Cardiac muscle cell (in vitro differentiated cells and primary cell): Measurements from ENCODE around the gene TAF7. TPM values are rescaled to one million over a fixed set of nuclear protein-coding genes. Genes with fewer than 3 reads are reported as not detected.

Experiments used
- DNase-seq, 2 donors: peaks; one replicate each; pipeline versions ENCODE4 v3.0.0 to v3.0.0-alpha.2; 2010 to 2017; ENCODE audit warnings: low read depth in 1 of 2, low spot score in 1 of 2
- H3K27ac ChIP-seq: fragments of 200-600 bp; sonication (generic); 2 replicates; pipeline ENCODE4 v1.5.1; 2016
- H3K27me3 ChIP-seq: fragments of 200-600 bp; sonication (generic); 2 replicates; pipeline ENCODE4 v1.6.0; 2016; ENCODE audit warnings: control low read depth
- H3K36me3 ChIP-seq: fragments of 200-600 bp; sonication (generic); 2 replicates; pipeline ENCODE4 v1.5.1; 2016; ENCODE audit warnings: control low read depth
- H3K4me1 ChIP-seq: fragments of 200-600 bp; sonication (generic); 2 replicates; pipeline ENCODE4 v1.8.1; 2017; ENCODE audit warnings: low read depth, mild to moderate bottlenecking, mixed run types
- H3K4me3 ChIP-seq: fragments of 200-600 bp; sonication (generic); 2 replicates; pipeline ENCODE4 v1.5.1; 2016; ENCODE audit warnings: mild to moderate bottlenecking
- H3K9me3 ChIP-seq: fragments of 200-600 bp; sonication (generic); 2 replicates; pipeline ENCODE4 v1.5.1; 2017; ENCODE audit warnings: low read depth, mild to moderate bottlenecking, control low read depth
- polyA plus RNA-seq: library from polyadenylated mRNA; unstranded; fragments of >200 nt; fragmentation: Nextera tagmentation; extraction: Ambion mirVana; gene quantifications from 2 replicates; pipeline ENCODE4 v1.2.1, GENCODE V29; 2016
- total RNA-seq: library from RNA; depleted of rRNA; stranded (reverse); fragments of >200 nt; gene quantifications from 2 replicates; pipeline ENCODE4 v1.2.3, GENCODE V29; 2016
- TF ChIP-seq, protein P1 (sequence below): IDR thresholded peaks from 2 replicates; pipeline ENCODE4 v1.5.1; 2012; ENCODE audit warnings: low read depth, mild to moderate bottlenecking, low read length

The TAF7 gene
- total and polyA plus RNA-seq, 2 experiments from 2014 or later, result 124 to 165 TPM

DNA sequence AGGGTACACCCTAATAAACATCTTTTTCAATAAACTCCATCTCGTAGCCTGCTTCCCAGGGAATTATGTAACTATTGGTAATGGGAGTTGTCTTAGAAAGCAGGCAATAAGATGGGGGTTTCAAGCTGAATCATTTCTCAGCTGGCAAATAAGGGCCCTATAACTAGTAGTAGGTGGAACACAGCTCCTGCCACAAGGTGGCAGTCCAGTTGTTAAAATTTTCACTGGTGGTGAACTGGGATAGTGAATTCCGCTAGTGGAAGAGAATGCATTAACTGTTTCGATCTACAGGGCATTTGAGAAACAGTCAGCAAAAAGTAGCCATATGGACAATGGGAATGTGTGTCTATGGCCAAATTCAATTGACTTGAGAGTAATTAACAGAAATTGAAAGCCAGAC, 47.7 kb downstream of the TAF7 start:
- H3K4me3 ChIP-seq, result no peak overlapping the region
- no peak for DNase-seq
- no peaks in the 10 kb centered on the region for H3K9me3 ChIP-seq
- H3K27me3 ChIP-seq, result no peaks in the 10 kb centered on the region
- H3K4me1 ChIP-seq, result no peaks in the 10 kb centered on the region
- no peak overlapping the region for H3K27ac ChIP-seq
- TF ChIP-seq, protein P1, sequence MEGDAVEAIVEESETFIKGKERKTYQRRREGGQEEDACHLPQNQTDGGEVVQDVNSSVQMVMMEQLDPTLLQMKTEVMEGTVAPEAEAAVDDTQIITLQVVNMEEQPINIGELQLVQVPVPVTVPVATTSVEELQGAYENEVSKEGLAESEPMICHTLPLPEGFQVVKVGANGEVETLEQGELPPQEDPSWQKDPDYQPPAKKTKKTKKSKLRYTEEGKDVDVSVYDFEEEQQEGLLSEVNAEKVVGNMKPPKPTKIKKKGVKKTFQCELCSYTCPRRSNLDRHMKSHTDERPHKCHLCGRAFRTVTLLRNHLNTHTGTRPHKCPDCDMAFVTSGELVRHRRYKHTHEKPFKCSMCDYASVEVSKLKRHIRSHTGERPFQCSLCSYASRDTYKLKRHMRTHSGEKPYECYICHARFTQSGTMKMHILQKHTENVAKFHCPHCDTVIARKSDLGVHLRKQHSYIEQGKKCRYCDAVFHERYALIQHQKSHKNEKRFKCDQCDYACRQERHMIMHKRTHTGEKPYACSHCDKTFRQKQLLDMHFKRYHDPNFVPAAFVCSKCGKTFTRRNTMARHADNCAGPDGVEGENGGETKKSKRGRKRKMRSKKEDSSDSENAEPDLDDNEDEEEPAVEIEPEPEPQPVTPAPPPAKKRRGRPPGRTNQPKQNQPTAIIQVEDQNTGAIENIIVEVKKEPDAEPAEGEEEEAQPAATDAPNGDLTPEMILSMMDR, result no peak
- H3K36me3 ChIP-seq, result no peaks in the 10 kb centered on the region

DNA sequence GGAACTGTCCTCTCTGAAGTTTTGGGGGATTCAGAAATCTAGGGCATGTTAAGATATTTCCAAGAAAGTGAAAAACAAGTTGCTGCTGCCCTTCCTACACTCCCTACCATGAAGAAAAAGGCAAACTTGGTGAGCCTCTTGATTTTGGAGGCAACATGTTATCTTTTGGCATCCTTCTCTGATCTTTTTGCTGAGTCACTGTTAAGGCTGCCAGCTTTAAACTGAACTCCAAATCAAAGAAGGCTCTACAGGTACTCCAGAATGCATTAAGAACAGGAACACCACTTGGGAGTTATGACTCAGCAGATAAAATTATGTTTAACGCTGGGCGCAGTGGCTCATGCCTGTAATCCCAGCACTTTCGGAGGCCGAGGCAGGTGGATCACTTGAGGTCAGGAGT, 51.4 kb downstream of the TAF7 start:
- DNase-seq, result no peak
- no peak overlapping the region for H3K4me3 ChIP-seq
- no peaks in the 10 kb centered on the region for H3K4me1 ChIP-seq
- peaks cover 3% of the 10 kb centered on the region for H3K9me3 ChIP-seq
- H3K27me3 ChIP-seq, result no peaks in the 10 kb centered on the region
- no peaks in the 10 kb centered on the region for H3K36me3 ChIP-seq
- TF ChIP-seq, protein P1, result no peak
- no peak overlapping the region for H3K27ac ChIP-seq

Other genes with a start within 250 kb of the TAF7 start
Only the 30 nearest of the 38 such genes appear.
- gene PCDHB7, start 148.1 kb downstream of the TAF7 start, total RNA-seq, result 1.1 and 2.3 TPM in 2 replicates
- gene PCDHB7, start 148.1 kb downstream of the TAF7 start, polyA plus RNA-seq, result 0.40 and 1.0 TPM in 2 replicates
- 17.2 and 20.8 TPM in 2 replicates for gene PCDHB8, start 143.0 kb downstream of the TAF7 start, total RNA-seq
- gene PCDHB8, start 143.0 kb downstream of the TAF7 start, polyA plus RNA-seq, result 6.2 and 8.7 TPM in 2 replicates
- 4.8 and 6.3 TPM in 2 replicates for gene PCDHB16, start 138.4 kb downstream of the TAF7 start, total RNA-seq
- gene PCDHB16, start 138.4 kb downstream of the TAF7 start, polyA plus RNA-seq, result 1.6 and 2.7 TPM in 2 replicates
- 7.4 and 7.9 TPM in 2 replicates for gene PCDHB9, start 133.6 kb downstream of the TAF7 start, total RNA-seq
- gene PCDHB9, start 133.6 kb downstream of the TAF7 start, polyA plus RNA-seq, result 2.5 and 2.9 TPM in 2 replicates
- gene PCDHB10, start 128.4 kb downstream of the TAF7 start, total RNA-seq, result 8.8 and 10.9 TPM in 2 replicates
- 7.8 and 9.0 TPM in 2 replicates for gene PCDHB10, start 128.4 kb downstream of the TAF7 start, polyA plus RNA-seq
- gene PCDHB11, start 121.2 kb downstream of the TAF7 start, total RNA-seq, result 4.7 and 8.6 TPM in 2 replicates
- gene PCDHB11, start 121.2 kb downstream of the TAF7 start, polyA plus RNA-seq, result 2.4 and 3.1 TPM in 2 replicates
- 9.5 and 17.7 TPM in 2 replicates for gene PCDHB12, start 112.1 kb downstream of the TAF7 start, total RNA-seq
- gene PCDHB12, start 112.1 kb downstream of the TAF7 start, polyA plus RNA-seq, result 2.1 and 3.5 TPM in 2 replicates
- 7.8 and 8.4 TPM in 2 replicates for gene PCDHB13, start 106.9 kb downstream of the TAF7 start, total RNA-seq
- gene PCDHB13, start 106.9 kb downstream of the TAF7 start, polyA plus RNA-seq, result 1.3 and 3.1 TPM in 2 replicates
- 17.3 and 21.2 TPM in 2 replicates for gene PCDHB14, start 97.4 kb downstream of the TAF7 start, total RNA-seq
- gene PCDHB14, start 97.4 kb downstream of the TAF7 start, polyA plus RNA-seq, result 8.1 and 11.8 TPM in 2 replicates
- gene PCDHB15, start 75.4 kb downstream of the TAF7 start, total RNA-seq, result 21.3 and 32.4 TPM in 2 replicates
- gene PCDHB15, start 75.4 kb downstream of the TAF7 start, polyA plus RNA-seq, result 13.3 and 19.3 TPM in 2 replicates
- gene SLC25A2, start 16.7 kb downstream of the TAF7 start, total RNA-seq, result 0.42 TPM in 1 of 2 replicates, not detected in the other
- not detected in 2 replicates for gene SLC25A2, start 16.7 kb downstream of the TAF7 start, polyA plus RNA-seq
- gene PCDHGA1, start 9.7 kb upstream of the TAF7 start, total RNA-seq, result 1.7 and 2.3 TPM in 2 replicates
- gene PCDHGA1, start 9.7 kb upstream of the TAF7 start, polyA plus RNA-seq, result 0.40 and 1.2 TPM in 2 replicates
- 0.95 and 1.8 TPM in 2 replicates for gene PCDHGA2, start 18.0 kb upstream of the TAF7 start, total RNA-seq
- 0.18 and 1.1 TPM in 2 replicates for gene PCDHGA2, start 18.0 kb upstream of the TAF7 start, polyA plus RNA-seq
- gene PCDHGA3, start 23.0 kb upstream of the TAF7 start, total RNA-seq, result 1.5 and 3.2 TPM in 2 replicates
- 1.4 and 2.2 TPM in 2 replicates for gene PCDHGA3, start 23.0 kb upstream of the TAF7 start, polyA plus RNA-seq
- 1.8 and 3.7 TPM in 2 replicates for gene PCDHGB1, start 29.3 kb upstream of the TAF7 start, total RNA-seq
- 0.32 and 0.46 TPM in 2 replicates for gene PCDHGB1, start 29.3 kb upstream of the TAF7 start, polyA plus RNA-seq
- gene PCDHGA4, start 34.2 kb upstream of the TAF7 start, total RNA-seq, result 1.5 and 1.8 TPM in 2 replicates
- 0.20 and 0.32 TPM in 2 replicates for gene PCDHGA4, start 34.2 kb upstream of the TAF7 start, polyA plus RNA-seq
- gene PCDHGB2, start 39.2 kb upstream of the TAF7 start, total RNA-seq, result 2.7 and 3.0 TPM in 2 replicates
- 1.0 and 2.8 TPM in 2 replicates for gene PCDHGB2, start 39.2 kb upstream of the TAF7 start, polyA plus RNA-seq
- gene PCDHGA5, start 43.4 kb upstream of the TAF7 start, total RNA-seq, result 1.1 and 1.2 TPM in 2 replicates
- gene PCDHGA5, start 43.4 kb upstream of the TAF7 start, polyA plus RNA-seq, result 0.09 TPM in 1 of 2 replicates, not detected in the other
- gene PCDHGB3, start 49.5 kb upstream of the TAF7 start, total RNA-seq, result 0.71 and 1.2 TPM in 2 replicates
- 0.27 TPM in 1 of 2 replicates, not detected in the other for gene PCDHGB3, start 49.5 kb upstream of the TAF7 start, polyA plus RNA-seq
- 0.66 and 0.88 TPM in 2 replicates for gene PCDHGA6, start 53.1 kb upstream of the TAF7 start, total RNA-seq
- gene PCDHGA6, start 53.1 kb upstream of the TAF7 start, polyA plus RNA-seq, result not detected in 2 replicates
- 1.0 and 1.2 TPM in 2 replicates for gene PCDHGA7, start 62.0 kb upstream of the TAF7 start, total RNA-seq
- 0.20 TPM in 1 of 2 replicates, not detected in the other for gene PCDHGA7, start 62.0 kb upstream of the TAF7 start, polyA plus RNA-seq
- gene PCDHGB4, start 66.9 kb upstream of the TAF7 start, total RNA-seq, result 17.4 and 23.5 TPM in 2 replicates
- gene PCDHGB4, start 66.9 kb upstream of the TAF7 start, polyA plus RNA-seq, result 9.9 and 12.5 TPM in 2 replicates
- 2.3 and 2.5 TPM in 2 replicates for gene PCDHGA8, start 71.8 kb upstream of the TAF7 start, total RNA-seq
- 0.37 and 1.0 TPM in 2 replicates for gene PCDHGA8, start 71.8 kb upstream of the TAF7 start, polyA plus RNA-seq
- 1.2 and 2.6 TPM in 2 replicates for gene PCDHGB5, start 77.2 kb upstream of the TAF7 start, total RNA-seq
- 0.66 TPM in 1 of 2 replicates, not detected in the other for gene PCDHGB5, start 77.2 kb upstream of the TAF7 start, polyA plus RNA-seq
- 1.1 and 1.8 TPM in 2 replicates for gene PCDHGA9, start 82.0 kb upstream of the TAF7 start, total RNA-seq
- 0.04 and 0.70 TPM in 2 replicates for gene PCDHGA9, start 82.0 kb upstream of the TAF7 start, polyA plus RNA-seq
- gene PCDHGB6, start 87.2 kb upstream of the TAF7 start, total RNA-seq, result 28.7 and 48.6 TPM in 2 replicates
- gene PCDHGB6, start 87.2 kb upstream of the TAF7 start, polyA plus RNA-seq, result 26.1 and 44.1 TPM in 2 replicates
- 4.5 and 7.3 TPM in 2 replicates for gene PCDHGA10, start 92.2 kb upstream of the TAF7 start, total RNA-seq
- gene PCDHGA10, start 92.2 kb upstream of the TAF7 start, polyA plus RNA-seq, result 1.1 and 1.4 TPM in 2 replicates
- gene PCDHGB7, start 96.9 kb upstream of the TAF7 start, total RNA-seq, result 11.3 and 19.9 TPM in 2 replicates
- gene PCDHGB7, start 96.9 kb upstream of the TAF7 start, polyA plus RNA-seq, result 8.4 and 12.3 TPM in 2 replicates
- 3.6 and 5.0 TPM in 2 replicates for gene PCDHGA11, start 100.3 kb upstream of the TAF7 start, total RNA-seq
- 0.64 and 1.7 TPM in 2 replicates for gene PCDHGA11, start 100.3 kb upstream of the TAF7 start, polyA plus RNA-seq
- 1.7 and 6.1 TPM in 2 replicates for gene PCDHGA12, start 109.7 kb upstream of the TAF7 start, total RNA-seq
- gene PCDHGA12, start 109.7 kb upstream of the TAF7 start, polyA plus RNA-seq, result 0.45 and 0.52 TPM in 2 replicates